RPMI8226 (cell line): Measurements from ENCODE around the gene ABCG8.
"Not testable (repeated sequence)": the region's sequence is repeated elsewhere in the genome, so short reads cannot be mapped to it uniquely, and the experiment has no call there.

Source experiments
- DNase-seq: peaks from one replicate; pipeline ENCODE4 v3.0.0-alpha.2; 2015

The ABCG8 gene

DNA sequence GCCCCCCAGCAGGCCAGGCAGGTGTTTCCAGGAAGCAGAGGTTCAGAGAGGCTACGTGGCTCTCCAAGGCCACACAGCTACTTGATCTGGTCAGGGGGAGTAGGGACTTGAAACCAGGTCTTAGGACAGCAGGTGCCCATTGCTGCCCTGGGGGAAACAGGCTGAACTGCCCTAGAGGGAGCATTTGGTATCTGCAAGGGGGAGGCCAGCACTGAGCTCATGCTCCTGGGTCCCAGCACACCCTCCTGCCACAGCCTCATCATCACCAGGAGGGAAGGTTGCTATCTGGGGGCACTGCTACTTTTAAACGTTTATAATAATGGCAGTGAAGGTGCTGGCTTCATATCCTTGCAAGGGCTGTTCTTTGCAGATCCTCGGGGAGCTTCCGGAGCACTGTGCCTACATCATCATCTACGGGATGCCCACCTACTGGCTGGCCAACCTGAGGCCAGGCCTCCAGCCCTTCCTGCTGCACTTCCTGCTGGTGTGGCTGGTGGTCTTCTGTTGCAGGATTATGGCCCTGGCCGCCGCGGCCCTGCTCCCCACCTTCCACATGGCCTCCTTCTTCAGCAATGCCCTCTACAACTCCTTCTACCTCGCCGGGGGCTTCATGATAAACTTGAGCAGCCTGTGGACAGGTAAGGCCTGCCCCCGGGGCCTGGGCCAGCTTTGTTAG is 36.1 kb downstream of the ABCG8 start:
- no peak for DNase-seq

DNA sequence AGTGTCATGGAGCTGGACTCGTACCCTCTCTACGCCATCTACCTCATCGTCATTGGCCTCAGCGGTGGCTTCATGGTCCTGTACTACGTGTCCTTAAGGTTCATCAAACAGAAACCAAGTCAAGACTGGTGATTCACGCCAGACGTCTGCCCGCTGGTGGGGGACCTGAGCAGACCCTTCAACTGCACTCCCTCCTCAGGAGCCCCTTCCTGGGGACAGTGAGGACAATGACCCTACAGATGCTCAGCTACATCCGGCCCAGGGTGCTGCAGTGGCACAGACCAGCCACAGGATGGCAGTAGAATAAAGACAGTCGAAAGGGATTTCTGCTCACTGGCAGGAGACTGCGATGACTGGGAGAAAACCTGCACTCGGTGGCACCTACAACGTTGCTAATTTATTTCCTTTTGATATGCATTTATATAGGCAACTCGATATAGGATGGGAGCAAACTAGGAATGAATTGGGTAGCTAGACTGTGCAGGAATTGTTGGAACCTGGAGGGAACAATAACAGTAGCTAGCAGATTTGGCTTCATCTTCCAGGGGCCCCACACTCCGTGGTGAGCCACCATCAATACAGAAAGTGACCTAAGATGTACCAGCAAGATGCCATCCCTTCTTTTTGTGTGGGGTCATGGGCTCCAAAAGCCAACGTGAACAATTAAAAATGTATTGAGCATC is 39.2 kb downstream of the ABCG8 start:
- peak; percentile 66 for DNase-seq

DNA sequence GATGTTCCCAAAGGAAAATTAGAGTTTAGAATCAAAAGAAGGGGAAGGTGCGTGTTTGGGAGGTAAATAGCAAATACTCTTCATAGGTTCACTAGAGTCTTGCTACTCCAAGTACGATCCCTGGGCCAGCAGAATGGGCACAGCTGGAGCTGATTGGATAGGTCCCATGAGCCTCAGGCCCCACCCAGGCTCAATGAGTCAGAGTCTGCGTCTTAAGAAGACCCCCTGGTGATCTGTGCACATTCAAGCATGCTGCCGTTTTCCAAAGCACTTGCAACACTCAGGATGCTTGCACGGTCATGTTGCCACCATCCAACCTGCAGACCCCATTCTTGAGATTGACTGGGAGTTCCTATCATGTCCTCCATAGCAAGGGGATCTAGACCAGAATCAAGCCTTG is 40.5 kb downstream of the ABCG8 start:
- no peak for DNase-seq

DNA sequence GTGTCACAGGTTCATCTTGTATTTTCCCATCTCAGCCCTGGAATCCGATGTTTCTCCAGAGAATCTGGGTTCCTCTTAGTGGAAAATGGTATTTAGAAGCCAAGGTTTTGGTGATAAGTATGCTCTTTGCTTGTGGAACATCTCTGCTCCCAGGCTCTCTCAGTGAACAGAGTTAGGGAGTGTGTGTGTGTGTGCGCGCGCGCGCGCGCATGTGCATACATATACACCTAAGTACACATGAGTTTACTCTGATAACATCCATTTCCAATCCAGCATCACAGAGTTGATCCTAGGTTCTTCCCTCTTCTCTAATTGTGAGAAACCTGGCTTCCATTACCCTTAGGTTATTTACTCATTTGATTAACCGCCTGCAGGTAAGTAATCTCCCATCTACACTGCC is 41.7 kb downstream of the ABCG8 start:
- no peak for DNase-seq

DNA sequence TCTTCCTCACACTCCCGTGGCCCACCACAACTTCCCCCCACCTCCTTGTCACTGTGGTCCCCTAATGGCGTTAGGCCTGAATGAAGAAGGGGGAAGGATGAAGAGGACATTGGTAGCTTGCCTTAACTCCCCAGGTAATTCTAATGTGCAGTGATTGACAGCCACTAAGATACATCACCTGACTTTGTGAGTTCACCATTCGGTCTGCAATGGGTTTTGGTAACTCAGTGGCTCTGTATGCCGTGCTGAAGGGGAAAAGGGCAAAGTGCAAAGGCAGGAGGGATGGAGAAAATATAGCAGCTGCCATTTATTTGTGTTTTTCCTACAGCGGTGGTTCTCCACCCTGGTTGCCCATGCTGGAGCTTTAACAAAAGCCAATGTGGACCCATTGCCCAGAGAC is 42.2 kb downstream of the ABCG8 start:
- no peak for DNase-seq

DNA sequence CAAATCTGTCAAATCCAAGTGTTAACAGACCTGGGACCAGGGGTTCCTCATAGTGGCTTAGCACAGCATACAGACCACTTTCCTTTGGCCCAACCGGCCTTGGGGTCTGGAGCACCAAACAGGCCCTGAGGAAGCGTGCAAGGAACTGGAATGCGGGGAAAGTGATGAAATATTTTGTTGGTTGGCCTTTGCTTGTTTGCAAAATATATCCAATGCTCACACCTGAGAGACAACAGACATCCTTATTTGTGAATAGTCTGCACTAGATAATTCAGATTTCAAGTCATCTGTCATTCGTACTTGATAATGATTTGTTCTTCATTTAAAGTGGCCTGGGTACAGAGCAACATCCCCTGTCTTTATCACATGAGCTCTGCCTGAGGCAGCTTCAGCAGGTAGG is 43.5 kb downstream of the ABCG8 start:
- no peak for DNase-seq

DNA sequence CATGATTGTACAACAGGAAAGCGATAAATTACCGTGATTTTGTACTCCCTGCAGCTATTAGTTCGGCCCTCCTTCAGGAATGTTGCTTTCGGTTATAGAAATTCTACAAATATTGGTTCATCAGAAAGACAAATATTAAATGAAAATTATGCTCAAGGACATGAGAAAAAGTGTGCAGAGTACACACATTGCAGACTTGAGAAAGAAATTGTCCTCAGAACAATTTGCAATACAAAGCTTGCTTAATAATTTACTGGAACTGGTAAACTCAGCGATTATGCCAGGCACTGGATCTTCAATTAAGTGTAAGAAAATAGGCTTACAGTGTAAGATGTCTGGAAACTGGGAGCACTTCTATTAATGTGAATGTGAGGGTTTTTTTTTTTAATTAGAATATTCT is 45.9 kb downstream of the ABCG8 start:
- DNase-seq = no peak

DNA sequence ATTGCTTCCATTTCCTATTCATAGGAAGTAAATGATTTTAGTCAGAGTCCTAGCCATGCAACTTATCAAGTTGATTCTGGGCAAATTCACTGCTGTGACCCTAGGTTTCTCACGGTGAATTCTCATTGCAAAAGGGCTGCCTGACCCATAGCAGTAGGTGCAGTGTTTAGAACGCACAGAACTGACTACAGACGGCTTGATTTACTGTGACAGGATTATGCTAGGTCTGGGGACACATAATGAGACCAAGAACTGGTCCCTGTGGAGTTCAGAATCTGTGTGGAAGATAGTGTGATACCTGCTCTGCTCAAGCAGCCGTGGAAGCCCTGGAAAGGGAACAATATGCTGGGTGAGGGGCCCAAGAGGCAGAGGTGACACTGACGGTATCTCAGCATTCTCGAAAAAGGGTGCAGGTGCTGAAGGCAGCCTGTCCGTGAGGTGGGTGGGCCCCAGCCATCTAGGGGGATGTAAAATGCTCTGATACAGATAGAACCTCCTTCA is 46.4 kb downstream of the ABCG8 start:
- no peak for DNase-seq

DNA sequence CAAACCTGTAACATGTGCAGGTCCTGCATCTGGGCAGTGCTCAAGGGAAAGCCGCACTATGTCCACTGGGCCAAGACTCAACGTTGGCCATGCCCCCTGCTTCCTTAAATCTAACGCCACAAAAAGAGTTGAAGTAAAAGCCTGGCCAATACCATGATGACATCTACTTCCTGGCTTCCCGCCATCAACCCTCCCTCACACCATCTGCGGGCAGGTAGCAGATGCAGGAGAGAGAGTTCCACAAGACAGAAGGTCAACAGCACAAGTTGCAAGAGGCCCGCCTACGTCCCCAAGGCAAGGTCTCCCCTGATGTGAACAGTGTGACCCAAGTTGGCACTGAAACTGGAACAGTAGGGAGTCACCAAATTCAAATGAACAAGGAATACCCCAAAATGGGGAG is 48.4 kb downstream of the ABCG8 start:
- no peak for DNase-seq

DNA sequence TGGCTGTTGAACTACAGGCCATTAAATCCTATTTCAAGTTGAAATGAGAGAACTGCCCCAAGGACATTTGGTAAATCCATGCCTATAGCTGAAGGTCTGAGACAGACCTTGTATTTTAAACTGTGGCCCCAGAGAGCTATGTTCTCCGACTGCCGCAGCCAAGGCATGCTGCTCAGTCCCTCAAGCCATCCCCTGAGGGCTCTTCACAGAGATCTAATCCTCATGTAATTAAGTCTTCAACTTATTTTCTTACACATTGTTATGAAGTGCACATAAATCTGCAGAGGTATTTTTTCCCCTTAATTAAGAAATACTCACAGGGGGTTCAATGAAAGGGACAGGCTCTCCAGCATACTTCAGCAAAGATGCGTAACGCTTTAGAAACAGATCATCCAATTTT is 50.6 kb downstream of the ABCG8 start:
- no peak for DNase-seq

DNA sequence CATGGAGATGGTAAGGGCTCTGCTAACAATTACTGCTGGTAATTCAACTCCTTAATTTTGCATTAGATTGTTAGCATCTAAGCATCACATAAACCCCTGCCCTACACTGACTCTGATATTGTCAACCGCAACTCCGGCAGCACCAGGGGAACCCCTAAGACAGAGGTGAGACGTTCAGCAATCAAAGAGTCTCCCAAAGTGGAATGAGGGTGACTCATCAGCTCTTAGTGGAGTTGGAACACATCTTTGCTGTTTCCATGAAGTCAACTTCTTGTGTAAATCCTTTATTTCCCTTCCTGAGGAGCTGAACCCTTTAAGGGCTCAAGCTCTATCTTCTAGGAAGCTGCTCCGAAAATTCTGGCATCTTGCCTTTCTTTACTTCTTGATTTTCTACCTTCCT is 52.1 kb downstream of the ABCG8 start:
- no peak for DNase-seq

DNA sequence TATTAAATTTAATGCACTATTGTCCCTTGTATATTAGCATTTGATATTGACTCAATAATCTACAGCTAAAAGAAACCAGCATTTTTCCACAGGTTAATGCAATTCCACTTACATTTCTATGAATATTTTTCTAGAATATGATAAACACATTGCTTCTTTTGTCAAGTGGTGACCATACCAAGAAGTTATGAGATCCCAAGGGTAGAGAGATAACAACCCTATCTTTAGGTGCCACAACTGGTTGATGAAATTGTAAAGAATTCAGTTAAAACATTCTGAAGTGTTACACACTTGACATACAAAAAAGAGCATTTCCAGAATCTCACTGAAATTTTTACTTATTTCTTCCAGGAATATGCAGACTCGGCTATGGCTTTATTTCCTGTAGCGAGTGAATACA is 56.0 kb downstream of the ABCG8 start:
- DNase-seq = no peak

DNA sequence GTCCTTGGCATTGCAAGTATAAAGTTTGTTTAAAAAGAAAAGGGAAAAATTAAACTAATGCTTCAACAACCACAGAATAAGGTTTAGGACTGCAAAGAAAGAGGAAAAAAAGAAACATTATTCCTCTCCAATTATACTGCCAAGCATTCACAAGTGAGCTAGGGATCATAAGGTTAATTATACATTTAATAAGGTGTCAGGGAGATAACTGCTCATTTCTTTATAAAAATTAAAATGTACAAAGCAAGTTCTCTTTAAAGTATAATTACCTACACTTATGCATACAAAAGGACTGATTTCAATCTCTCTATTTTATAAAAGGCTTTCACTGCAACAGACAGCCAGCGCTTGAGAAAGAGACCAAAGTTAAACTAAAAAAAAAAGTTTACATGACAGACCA is 58.1 kb downstream of the ABCG8 start:
- no peak for DNase-seq

DNA sequence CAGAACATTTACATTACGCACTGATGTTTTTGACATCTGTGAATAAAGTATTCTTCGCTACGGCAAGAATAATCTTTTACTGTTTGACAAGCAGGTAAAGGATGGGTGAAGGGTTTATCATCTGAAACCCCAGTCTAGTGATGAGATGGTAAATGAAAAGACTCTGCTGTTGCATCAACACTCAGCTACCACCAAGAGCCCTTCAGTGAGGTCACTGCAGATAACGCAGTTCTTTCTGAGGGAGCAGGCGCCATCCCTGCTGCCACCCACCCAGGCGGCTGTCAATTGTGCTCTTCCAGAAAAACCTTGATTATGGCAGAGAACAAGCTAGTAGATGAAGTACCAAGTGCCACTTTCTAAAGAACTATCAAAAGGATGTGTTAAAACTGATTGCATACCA is 58.7 kb downstream of the ABCG8 start:
- DNase-seq = no peak

DNA sequence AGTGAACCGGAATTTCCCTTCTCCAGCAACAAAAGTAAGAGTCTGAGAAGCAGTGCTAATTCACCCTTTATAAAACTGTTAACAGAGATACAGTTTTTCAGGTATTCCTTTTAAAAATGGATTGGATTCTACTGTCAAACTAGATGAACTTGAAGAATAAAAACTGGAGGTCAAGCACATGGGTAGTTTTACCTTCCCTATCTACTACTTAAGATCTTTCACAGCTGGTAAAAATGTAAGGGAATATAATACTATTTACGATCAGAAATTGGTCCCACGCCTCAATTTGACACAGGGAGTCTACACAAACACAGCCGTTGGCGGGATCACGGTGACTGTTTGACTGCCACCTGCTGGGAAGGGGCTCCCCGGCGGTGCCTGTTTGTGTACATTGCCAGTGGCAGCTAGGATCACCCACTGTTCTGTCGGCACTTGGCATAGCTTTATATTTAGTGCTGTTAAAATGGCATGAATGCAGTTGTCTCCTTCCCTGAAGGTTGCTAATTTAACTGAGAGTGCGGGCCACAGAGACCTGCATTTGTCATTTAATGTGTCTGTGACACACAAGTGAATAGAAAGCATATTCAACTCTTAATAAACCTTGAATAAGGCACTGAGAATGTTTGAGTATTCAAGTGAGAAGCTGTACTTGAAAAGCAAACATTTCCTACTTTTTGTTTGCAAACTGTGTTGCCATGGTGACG is 59.5 kb downstream of the ABCG8 start:
- DNase-seq = no peak

DNA sequence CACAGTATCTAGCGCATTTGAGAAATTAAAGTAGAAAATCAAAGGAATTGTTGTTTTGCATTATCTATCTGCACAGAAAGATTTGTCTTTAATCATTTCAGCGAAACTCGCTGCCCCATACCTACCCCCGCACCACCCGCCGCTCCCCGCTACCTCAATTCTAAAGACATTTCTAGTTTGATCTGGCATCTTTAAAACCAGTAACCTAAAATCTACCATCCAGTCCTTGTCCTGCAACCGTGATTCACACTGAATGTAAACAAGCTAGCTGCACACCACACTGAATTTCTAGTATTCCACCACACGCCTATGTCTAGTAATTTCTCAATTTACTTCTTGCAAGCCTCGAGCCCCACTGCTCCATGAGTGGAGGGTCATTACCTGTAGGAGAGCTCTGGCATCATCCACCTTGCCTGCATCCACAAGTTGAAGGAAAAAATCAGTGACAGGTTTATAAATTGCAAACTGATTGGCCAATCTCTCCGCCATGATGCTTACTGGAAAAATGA is 60.1 kb downstream of the ABCG8 start:
- no peak for DNase-seq

DNA sequence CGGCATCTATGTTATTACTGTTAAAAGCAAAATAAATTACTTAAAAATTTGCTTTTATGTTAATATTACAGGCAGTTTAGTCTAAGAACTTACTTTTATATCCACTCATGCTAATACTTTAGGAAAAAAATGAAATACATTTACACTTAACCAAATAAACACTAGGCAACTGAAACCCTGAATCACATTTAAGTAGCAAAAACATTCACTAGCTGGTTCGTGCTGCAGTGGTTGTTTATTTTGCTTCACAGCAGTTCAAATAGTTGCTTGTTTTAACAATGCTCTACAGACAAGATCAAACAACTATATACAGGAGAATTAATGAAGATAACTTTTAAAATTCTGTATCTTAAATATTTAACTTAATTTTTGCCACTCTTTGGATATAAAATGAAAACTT is 60.8 kb downstream of the ABCG8 start:
- DNase-seq = no peak

DNA sequence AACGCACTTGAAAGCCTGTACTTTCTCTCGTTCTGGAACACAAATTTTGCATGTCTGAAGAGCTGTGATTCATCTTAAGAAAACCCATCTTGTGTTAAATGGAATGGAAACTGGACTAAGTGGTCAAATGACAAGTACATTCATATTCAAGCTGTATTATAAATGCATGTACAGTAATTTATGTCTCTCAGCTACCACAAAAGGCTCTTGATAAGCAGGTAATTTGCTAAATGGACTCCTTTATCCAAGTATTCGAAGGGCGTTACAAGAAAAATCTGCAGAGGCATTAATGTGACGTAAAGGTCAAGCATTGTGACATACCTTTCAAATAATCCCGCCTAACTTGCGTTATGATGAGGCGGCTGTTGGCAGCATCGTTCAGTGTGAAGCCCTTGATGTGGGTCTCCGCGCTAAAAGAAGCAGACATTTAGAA is 66.6 kb downstream of the ABCG8 start:
- no peak for DNase-seq

DNA sequence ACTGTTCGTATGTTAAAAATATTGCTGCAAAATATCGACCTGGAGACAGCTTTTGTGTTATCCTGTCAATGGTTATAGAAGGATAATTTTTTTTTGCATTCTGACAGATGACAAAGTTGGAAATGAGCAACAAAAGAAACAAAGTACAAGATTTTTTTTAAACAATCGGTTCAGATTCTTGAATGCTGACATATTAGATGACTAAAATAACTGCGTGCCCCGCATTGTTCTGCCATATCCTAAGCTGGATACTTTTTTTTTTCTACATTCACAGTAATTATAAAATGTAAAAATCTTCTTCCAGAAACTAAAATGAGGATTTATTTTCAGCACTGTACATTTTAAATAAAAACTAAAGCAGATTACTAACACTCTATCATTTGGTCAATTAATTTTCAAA is 67.1 kb downstream of the ABCG8 start:
- no peak for DNase-seq

DNA sequence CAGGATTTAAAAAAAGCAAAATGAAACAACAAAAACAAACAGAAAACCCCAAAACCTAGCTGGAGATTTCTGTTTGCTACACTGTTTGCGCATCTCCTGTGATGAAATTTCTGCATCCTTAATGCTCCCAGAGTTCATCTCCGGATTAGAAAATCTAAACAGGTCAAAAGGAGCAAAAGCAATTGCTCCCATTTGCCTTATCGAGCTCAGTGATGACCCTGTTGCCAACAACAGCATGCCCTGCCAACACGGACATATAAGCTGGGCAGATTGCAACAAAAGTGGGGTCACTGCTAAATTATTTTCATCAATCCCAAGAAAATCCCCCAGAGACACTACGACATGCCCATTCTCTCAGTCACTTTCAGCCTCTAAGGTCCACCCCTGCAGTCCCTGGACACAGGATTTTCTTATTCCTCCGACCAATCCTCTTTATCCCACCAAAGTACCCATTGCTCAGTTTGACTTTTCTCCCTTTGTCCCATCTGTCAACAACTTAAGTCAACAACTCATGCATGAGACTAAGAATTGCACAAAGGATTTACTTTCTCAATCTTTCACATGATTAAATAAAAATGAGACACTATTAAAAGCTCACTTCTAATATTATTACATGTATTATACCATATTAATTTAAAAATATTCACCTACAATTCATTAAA is 67.8 kb downstream of the ABCG8 start:
- DNase-seq = no peak

DNA sequence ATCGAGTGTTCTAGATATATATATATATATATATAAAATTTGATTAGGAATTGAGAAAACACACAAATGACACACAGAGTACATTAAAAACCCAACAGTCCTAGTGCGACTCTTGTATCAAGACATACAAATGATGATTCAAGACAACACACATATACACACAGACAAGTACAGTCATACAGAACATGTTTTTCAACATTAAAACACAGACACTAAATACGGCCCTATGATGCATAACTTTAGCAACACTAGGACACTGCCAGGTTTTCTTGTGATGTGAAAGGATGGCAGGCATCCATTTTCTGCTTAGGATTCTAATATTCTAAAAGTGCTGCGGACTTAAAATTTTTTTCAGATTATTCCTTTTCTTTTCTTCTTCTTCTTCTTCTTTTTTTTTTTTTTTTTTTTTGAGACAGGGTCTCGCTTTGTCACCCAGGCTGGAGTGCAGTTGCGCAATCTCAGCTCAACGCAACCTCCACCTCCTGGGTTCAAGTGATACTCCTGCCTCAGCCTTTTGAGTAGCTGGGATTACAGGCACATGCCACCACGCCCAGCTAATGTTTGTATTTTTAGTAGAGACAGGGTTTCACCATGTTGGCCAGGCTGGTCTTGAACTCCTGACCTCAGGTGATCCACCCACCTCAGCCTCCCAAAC is 72.5 kb downstream of the ABCG8 start:
- DNase-seq = not testable (repeated sequence)

DNA sequence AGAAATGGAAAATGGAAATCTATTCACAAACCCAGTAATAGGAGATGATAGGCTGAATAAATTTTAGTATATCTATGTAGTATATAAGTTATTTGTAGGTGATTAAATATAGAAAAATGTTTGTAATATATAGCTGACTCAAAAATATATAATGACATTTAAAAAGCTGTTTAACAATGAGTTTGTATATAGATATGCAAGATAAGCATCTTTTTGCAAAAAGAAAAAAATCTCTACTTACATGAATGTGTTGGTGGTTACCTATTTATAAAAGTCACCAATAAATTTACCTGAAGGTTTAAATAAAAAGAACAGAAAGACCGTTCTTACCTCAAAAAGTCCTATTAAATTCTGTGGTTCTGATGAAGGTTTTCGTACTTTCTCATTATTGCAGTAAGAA is 85.7 kb downstream of the ABCG8 start:
- no peak for DNase-seq

DNA sequence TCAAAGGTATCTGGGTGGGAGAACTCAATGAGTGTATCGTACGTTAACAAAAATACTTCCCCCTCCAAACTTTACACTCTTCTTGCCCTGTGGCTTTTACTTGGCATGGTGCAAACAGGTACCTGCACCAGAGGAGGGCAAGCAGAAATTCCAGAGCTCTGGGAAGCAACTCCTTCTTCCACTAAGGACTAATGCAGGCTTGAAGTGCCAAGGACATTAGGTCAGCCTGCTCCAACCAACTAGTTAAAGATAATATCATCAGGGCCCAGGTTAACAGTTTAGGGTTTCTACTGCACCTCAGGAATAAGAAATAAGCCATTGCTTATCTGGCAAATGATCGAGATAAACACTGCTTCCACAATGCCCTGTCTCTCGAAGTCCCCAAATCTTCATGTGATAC is 86.7 kb downstream of the ABCG8 start:
- no peak for DNase-seq
